ENCODE data around the gene EIF2AK3.

DNA sequence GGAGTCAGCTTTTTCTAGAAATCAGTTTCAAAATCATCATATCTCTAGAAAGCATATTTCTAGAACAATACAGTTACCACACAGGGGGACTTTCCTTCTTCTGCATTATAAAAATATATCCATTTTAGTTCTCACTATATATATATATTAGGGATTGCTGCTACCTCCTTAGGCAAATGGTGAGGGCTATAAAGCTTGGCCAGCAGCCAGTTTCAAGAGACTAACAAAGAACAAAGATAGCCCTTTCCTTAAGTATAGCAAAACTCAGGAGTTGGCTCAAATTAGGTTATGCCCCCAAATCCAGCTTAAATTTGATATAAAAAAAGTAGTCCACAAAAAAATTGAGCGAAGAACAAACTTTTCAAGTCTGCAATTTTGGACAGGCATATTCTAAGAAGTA is 70.0 kb downstream of the EIF2AK3 start:
- TF ChIP-seq, protein P1, sequence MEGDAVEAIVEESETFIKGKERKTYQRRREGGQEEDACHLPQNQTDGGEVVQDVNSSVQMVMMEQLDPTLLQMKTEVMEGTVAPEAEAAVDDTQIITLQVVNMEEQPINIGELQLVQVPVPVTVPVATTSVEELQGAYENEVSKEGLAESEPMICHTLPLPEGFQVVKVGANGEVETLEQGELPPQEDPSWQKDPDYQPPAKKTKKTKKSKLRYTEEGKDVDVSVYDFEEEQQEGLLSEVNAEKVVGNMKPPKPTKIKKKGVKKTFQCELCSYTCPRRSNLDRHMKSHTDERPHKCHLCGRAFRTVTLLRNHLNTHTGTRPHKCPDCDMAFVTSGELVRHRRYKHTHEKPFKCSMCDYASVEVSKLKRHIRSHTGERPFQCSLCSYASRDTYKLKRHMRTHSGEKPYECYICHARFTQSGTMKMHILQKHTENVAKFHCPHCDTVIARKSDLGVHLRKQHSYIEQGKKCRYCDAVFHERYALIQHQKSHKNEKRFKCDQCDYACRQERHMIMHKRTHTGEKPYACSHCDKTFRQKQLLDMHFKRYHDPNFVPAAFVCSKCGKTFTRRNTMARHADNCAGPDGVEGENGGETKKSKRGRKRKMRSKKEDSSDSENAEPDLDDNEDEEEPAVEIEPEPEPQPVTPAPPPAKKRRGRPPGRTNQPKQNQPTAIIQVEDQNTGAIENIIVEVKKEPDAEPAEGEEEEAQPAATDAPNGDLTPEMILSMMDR (IDR thresholded peaks at IDR 0.05): no peak
- TF ChIP-seq POLR2A (IDR thresholded peaks at IDR 0.05) (no peak), EP300 (IDR thresholded peaks at IDR 0.05) (no peak)

Data from stomach (tissue), 4 donors.